Measurements from ENCODE around the gene EIF2B5.

EIF2B5 gene

GRCh38 chr3:184173374-184173722 is 38.2 kb downstream of the EIF2B5 start:
- DNase-seq (ENCODE audit: low spot score) = no peak

DNA sequence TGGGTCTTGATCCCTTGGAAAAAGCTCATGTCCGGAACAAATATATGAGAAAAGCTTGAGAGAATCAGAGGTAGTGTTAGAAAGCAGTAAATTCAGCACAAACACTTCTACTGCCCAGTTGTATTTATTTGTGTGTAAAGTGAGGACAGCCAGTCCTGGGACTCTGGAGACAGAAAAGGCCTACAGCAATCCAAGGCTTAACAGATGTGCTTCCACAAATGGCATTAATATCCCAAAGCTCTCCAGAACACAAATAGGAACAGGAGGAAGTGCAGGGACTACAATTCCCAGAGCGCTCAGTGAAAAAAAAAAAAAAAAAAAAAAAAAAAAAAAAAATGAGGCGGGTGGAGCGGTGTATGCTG is 39.1 kb downstream of the EIF2B5 start:
- no peak for DNase-seq (ENCODE audit: low spot score)

- DNase-seq (ENCODE audit: low spot score) = peak; percentile 96
These were observed 39.7 kb downstream of the EIF2B5 start, which contains the start of gene AP2M1 for GRCh38 chr3:184174646-184175492. AP2M1 (plus strand) TSS chr3:184174855; CDS start chr3:184176994, 2,139 bp downstream.

- DNase-seq (ENCODE audit: low spot score) = no peak
These were observed 40.3 kb downstream of the EIF2B5 start for GRCh38 chr3:184175506-184175905.

DNA sequence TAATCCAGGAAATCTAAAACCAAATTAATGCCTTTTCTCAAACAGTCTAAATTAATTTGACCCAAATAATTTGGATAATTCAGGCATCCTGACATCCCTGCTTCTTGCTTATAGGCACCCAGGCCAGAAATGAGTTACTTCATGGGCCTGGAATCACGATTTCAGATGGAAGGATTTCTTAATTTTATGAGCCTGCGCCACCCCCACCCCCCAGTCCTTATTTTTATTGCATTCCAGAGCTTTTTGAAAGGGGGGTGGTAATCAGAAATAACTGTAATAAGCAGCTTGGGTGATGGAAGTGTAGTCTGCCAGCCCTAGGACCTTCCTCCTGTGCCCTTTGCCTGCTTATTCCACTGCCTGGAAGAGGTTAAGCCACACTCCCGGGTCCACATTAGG is 40.8 kb downstream of the EIF2B5 start:
- DNase-seq (ENCODE audit: low spot score) = no peak

DNA sequence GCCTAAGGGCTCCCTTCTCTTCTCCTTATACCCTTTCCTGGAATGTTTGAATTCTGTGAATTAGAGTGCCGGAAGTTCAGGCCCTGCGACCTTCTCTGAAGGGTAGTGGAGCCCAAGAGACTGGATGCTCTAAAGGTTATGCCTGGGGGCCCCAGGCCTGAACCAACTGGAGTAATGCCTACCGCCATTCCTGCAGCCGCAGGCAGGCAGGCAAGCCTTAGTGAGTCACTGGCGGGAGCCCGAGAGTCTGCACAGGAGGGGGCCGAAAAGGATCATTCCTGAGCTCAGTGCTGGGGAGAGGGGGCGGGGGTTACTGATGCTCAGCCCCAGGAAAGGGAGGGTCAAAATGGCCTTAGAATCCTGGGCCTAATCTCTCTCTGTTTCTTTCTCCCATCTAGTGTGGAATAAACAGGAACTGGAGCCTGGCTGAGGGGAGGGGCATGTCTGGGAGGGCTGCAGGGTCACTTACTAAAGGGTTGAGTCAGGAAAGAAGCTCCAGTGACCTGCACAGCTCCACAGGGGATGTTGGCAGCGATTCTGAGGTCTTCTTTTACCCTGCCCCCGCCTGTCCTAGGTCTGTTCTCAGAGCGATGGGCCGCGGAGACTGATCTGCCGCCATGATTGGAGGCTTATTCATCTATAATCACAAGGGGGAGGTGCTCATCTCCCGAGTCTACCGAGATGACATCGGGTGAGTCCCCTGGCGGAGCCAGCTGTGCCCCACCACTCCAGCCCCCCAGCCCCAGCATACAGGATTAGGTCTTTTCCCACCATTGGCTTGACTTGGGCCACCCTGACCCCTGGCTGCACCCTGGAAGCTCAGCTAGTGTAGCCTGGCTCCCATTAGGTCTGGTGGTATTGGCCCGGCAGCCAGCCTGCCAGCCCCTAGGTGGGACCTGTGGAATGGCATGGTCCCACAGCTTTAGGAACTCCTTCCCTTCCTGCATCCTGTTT is 41.5 kb downstream of the EIF2B5 start:
- no peak for DNase-seq (ENCODE audit: low spot score)

GRCh38 chr3:184177331-184177731 is 42.2 kb downstream of the EIF2B5 start:
- no peak for DNase-seq (ENCODE audit: low spot score)

- no peak for DNase-seq (ENCODE audit: low spot score)
These were observed 42.7 kb downstream of the EIF2B5 start for GRCh38 chr3:184177767-184178306.

- no peak for DNase-seq (ENCODE audit: low spot score)
These were observed 43.5 kb downstream of the EIF2B5 start for GRCh38 chr3:184178521-184179138.

- DNase-seq (ENCODE audit: low spot score) = no peak
These were observed 45.0 kb downstream of the EIF2B5 start for GRCh38 chr3:184180165-184180564.

DNA sequence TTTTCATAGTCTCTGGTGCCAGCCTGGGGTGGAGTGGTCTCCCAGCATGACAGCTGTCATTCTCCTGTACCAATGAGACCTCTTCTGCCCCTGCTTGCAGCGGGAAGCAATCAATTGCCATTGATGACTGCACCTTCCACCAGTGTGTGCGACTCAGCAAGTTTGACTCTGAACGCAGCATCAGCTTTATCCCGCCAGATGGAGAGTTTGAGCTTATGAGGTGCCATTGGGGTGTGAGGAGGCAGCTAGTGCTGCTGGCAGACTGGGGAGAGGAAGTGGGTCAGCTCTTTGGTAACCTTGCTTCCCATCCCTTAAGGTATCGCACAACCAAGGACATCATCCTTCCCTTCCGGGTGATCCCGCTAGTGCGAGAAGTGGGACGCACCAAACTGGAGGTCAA is 46.4 kb downstream of the EIF2B5 start:
- no peak for DNase-seq (ENCODE audit: low spot score)

- no peak for DNase-seq (ENCODE audit: low spot score)
These were observed 48.5 kb downstream of the EIF2B5 start for GRCh38 chr3:184183679-184184078.

DNA sequence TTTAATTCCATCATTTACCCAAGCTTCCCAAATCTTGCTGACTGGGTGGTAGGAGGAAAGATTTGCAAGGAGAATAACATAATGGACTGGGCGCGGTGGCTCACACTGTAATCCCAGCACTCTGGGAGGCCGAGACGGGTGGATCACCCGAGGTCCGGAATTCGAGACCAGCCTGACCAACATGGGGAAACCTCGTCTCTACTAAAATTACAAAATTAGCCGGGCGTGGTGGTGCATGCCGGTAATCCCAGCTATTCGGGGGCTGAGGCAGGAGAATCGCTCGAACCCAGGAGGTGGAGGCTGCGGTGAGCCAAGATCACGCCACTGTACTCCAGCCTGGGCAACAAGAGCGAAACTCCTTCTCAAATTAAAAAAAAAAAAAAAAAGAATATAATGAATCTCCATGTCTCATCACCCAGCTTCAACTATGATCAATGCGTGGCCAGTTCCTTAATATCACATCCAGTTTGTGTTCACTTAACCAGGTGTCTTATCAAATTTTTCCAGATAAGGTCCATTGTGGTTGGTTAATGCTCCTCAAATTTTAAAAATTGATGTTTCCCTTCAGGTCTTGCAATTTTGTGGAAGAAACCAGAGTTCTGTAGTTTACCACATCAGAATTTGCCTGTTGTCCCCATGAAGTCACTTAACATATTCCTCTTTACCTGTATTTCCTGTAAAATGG is 49.5 kb downstream of the EIF2B5 start:
- no peak for DNase-seq (ENCODE audit: low spot score)

DNA sequence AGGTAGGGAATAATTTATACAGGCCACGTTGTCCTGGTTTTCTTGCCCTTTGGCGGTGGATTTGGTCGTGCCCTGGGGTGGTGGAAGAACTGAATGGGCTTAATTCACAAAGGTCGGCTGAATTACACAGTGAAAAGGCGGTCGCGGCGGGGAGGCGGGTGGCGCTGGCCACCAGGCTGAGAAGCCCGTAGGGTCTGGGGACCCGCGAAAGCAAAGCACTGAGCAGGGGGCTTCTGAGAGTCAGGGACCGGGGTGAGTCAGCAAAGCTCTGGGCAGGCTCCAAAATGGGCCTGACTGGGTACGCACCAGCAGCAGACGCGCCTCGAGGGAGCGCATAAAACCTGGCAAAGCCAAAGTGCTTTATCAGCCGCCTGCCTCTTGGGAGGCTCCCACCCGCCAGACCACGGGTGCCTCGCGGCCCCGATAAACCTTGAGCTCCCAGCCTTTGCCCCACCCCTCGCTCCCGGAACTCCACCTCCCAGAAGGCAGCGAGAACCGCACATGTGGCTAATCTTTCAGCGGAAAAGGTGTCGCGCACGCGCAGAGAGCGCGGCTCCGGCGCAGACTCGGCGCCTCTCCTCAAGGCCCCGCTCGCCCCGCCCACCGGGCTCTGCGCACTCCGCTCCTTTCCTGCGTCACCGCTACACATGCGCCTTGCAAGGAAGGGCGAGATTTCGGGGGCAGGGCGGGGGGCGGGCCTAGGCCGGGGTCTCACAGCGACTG is 50.5 kb downstream of the EIF2B5 start:
- peak; percentile 98 for DNase-seq (ENCODE audit: low spot score)

GRCh38 chr3:184186184-184186901 is 51.2 kb downstream of the EIF2B5 start, which contains the start of gene ABCF3:
ABCF3 (plus strand) TSS chr3:184186199; CDS start chr3:184186208, 9 bp downstream.
- DNase-seq (ENCODE audit: low spot score) = peak; percentile 22

DNA sequence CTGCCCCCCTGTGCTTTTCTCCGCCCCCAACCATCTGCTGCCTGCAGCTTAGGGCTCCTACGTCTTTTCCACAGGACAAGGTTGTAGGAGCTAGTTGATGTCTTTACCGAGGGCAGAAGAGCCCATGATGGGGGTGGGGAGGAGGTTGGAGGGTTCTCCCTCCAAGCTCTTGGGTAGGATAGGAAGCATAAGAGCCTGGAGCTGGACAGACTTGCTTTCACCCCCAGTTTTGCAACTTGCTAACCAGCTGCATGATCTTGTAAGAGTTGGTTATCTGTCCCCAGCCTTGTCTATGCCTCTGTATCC is 51.7 kb downstream of the EIF2B5 start:
- DNase-seq (ENCODE audit: low spot score) = no peak

DNA sequence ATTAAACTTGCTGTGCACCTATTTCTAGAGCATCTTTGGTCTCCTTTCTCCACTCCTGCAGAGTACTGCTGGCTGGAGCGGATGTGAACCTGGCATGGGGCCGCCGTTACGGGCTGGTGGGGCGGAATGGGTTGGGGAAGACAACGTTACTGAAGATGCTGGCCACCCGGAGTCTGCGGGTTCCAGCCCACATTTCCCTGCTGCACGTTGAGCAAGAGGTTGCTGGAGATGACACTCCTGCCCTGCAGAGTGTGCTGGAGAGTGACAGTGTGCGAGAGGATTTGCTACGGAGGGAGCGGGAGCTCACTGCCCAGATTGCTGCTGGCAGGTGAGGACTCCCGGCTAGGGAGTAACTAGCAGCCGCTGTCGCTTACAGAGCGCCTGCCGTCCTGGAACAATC is 52.9 kb downstream of the EIF2B5 start:
- no peak for DNase-seq (ENCODE audit: low spot score)

GRCh38 chr3:184189421-184189820 is 54.3 kb downstream of the EIF2B5 start:
- no peak for DNase-seq (ENCODE audit: low spot score)

DNA sequence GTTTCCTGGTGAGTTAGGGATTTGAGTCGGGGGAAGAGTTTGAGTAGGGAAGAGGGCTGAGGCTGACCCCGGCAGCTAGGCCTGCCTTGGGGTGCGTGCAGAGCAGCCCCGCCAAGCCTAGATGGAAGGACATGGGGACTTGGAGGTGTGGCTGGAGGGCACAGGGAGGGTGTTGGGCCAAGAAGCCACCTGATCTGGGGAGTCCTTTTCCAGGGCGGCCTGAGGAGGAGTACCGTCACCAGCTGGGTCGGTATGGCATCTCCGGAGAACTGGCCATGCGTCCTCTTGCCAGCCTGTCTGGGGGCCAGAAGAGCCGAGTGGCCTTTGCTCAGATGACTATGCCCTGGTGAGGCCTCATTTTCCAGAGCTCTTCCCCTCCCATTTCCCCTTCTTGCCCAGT is 57.7 kb downstream of the EIF2B5 start:
- no peak for DNase-seq (ENCODE audit: low spot score)

DNA sequence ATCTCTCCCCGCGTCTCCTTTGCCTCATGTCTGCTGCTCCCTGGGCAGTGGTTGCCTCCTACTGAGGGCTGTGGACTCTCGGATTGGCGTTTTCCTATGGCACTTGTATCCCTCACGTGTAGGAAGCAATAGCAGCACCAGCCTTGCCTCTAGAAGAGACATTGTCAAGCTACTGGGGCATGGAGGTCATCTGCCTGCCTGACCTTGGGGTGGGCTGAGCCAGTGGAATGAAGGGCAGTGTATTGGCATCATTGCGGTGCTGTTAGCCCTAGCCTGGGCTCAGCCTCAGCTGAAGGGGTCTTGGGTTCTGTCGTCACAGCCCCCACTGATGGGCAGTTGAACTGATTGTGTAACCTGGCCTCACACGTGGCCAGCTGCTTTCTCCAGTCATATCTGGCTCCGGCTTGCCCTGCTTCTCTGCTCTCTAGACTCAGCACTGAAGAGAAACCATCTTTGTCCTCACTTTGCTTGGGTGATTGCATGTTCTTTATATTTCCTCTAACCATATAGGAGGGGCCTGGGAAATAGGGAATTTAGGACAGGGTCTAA is 58.9 kb downstream of the EIF2B5 start:
- DNase-seq (ENCODE audit: low spot score) = no peak
